Bronchial smooth muscle cell (primary cell): ENCODE measurements around the gene HSFX3. TPM values are rescaled to one million over a fixed set of nuclear protein-coding genes. Genes with fewer than 3 reads are reported as not detected.

Experiments used
- total RNA-seq: library from RNA; depleted of rRNA; stranded (reverse); fragments of >200 nt; gene quantifications from 2 replicates; pipeline ENCODE4 v1.2.1, GENCODE V29; 2014

HSFX3 gene
- total RNA-seq: not detected in 2 replicates

GRCh38 chrX:149549701-149550100, at the start of gene HSFX3:
TSS of gene HSFX3 (minus strand) at chrX:149549924. CDS start at chrX:149549852, 72 bp downstream.

GRCh38 chrX:149595214-149595613, 45.5 kb upstream of the HSFX3 start, which contains the start of gene HSFX2:
TSS of gene HSFX2 (minus strand) at chrX:149595314. CDS start at chrX:149594700, 614 bp downstream.

GRCh38 chrX:149587359-149587758, 37.6 kb upstream of the HSFX3 start, which contains the start of gene MAGEA9B:
TSS of gene MAGEA9B (minus strand) at chrX:149587459. CDS start at chrX:149583179, 4,280 bp downstream.

GRCh38 chrX:149540621-149541520, 8.9 kb downstream of the HSFX3 start, which contains the start of gene EOLA1:
TSS of gene EOLA1 (plus strand) at chrX:149541012. CDS start at chrX:149545631, 4,619 bp downstream.

GRCh38 chrX:149504915-149505651, 44.6 kb downstream of the HSFX3 start, which contains the start of gene IDS:
TSS of gene IDS (minus strand) at chrX:149505306. CDS start at chrX:149505137, 169 bp downstream.

Other genes with a start within 250 kb of the HSFX3 start
- gene IDS, start 44.6 kb downstream of the HSFX3 start, total RNA-seq: 25.7 and 33.1 TPM in 2 replicates
- 12.6 and 18.1 TPM in 2 replicates for gene EOLA1, start 8.9 kb downstream of the HSFX3 start, total RNA-seq
- not detected in 2 replicates for gene MAGEA9B, start 37.5 kb upstream of the HSFX3 start, total RNA-seq
- 0.26 and 0.32 TPM in 2 replicates for gene HSFX2, start 45.4 kb upstream of the HSFX3 start, total RNA-seq
- gene TMEM185A, start 81.9 kb upstream of the HSFX3 start, total RNA-seq: 18.0 and 23.9 TPM in 2 replicates
- gene MAGEA11, start 162.1 kb upstream of the HSFX3 start, total RNA-seq: not detected in 2 replicates
- 0.47 and 0.94 TPM in 2 replicates for gene HSFX1, start 224.1 kb upstream of the HSFX3 start, total RNA-seq
- gene MAGEA9, start 232.0 kb upstream of the HSFX3 start, total RNA-seq: not detected in 2 replicates